Thyroid gland (tissue), 4 donors: Measurements from ENCODE around the gene SGIP1. TPM values are rescaled to one million over a fixed set of nuclear protein-coding genes. Genes with fewer than 3 reads are reported as not detected.

ENCODE experiments used
- DNase-seq, 2 donors: peaks; one replicate each; pipeline ENCODE4 v3.0.0-alpha.2; 2019
- H3K27ac ChIP-seq, 3 donors: fragments of 200-600 bp; sonication (generic); 1 replicate in 2 of 3; 2 replicates in 1 of 3; pipeline ENCODE4 v1.5.1; 2016 to 2019; ENCODE audit warnings: mild to moderate bottlenecking in 1 of 3, moderate library complexity in 1 of 3
- H3K27me3 ChIP-seq: fragments of 200-600 bp; sonication (generic); one replicate; pipeline ENCODE4 v1.5.1; 2019
- H3K36me3 ChIP-seq, 2 donors: fragments of 200-600 bp; sonication (generic); one replicate each; pipeline ENCODE4 v1.5.1; 2016 to 2019
- H3K4me1 ChIP-seq, 2 donors: fragments of 200-600 bp; sonication (generic); one replicate each; pipeline ENCODE4 v1.5.1; 2017 to 2019
- H3K4me3 ChIP-seq, 3 donors: fragments of 200-600 bp; sonication (generic); replicated peaks in 1 of 3; 1 replicate in 2 of 3; 2 replicates in 1 of 3; pipeline ENCODE4 v1.5.1; 2016; ENCODE audit warnings: mild to moderate bottlenecking in 1 of 3
- H3K9me3 ChIP-seq: fragments of 200-600 bp; sonication (generic); one replicate; pipeline ENCODE4 v1.5.1; 2017
- POLR2A ChIP-seq, 2 donors: fragments of 450-650 bp; IDR thresholded peaks; one replicate each; pipeline ENCODE4 v1.6.1; 2017; ENCODE audit warnings: antibody characterized with exemption in 2 of 2, mild to moderate bottlenecking in 2 of 2, moderate library complexity in 1 of 2
- WGBS, 2 donors: methylation state at CpG; one replicate each; pipeline ENCODE4 v1.1.5; 2017; 5-methylcytosine and 5-hydroxymethylcytosine counted together
- intact Hi-C: fragments of 100-400 bp; cut with DNase I; formaldehyde crosslinking; loops from one replicate; pipeline ENCODE4 v1.15.1; 2023
- total RNA-seq, 4 donors: library from RNA; depleted of rRNA; stranded (reverse); fragments of >200 nt; gene quantifications; one replicate each; pipeline ENCODE4 v1.2.3, GENCODE V29; 2016
- TF ChIP-seq, protein P1 (sequence below), 6 experiments: fragments of 200-600 bp in 3 of 6; fragments of 450-650 bp in 3 of 6; sonication (generic) in 3 of 6; IDR thresholded peaks; one replicate each; pipeline ENCODE4 v1.5.1; 2016 to 2019; ENCODE audit warnings: antibody characterized with exemption in 6 of 6, mild to moderate bottlenecking in 2 of 6, inconsistent platforms in 1 of 6, moderate library complexity in 1 of 6

The SGIP1 gene
- total RNA-seq, 4 donors from 2014 or later, result 18.7 to 25.6 (median 22.4) TPM

DNA sequence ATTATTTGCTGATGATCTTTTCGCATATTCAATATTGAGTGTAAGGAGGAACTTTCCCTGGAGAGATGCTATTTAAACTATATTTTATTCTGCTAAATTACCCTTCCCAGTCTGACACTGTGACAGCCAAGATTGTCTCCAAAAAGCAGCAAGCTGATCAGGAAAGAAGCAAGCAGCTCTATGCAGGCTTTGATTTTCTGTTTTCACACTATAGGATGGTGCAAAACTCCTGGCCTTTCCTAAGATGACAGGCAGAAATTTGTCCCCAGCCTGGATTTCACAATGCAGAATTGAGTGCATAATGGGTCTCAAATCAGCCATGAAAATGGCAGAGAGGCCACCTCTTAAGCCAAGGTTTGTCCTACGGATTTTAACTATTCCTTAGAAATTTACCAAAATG lies 1.1 kb downstream of the SGIP1 start:
- Histone ChIP-seq H3K9me3 (no peaks in the 10 kb centered on the region), H3K4me1 (peaks cover 28 to 44% of the 10 kb centered on the region in 2 donors), H3K4me3 (no peak overlapping the region), H3K27ac (peak overlapping the region; percentile 7 to 93 (median 29)), H3K27me3 (no peaks in the 10 kb centered on the region), H3K36me3 (no peaks in the 10 kb centered on the region)
- no peak for TF ChIP-seq POLR2A (IDR thresholded peaks at IDR 0.05)
- 80 to 95% methylated on average over 2 of the region's 2 CpGs for WGBS, 2 donors
- no peak for DNase-seq
- intact Hi-C loops, result no loop called here

DNA sequence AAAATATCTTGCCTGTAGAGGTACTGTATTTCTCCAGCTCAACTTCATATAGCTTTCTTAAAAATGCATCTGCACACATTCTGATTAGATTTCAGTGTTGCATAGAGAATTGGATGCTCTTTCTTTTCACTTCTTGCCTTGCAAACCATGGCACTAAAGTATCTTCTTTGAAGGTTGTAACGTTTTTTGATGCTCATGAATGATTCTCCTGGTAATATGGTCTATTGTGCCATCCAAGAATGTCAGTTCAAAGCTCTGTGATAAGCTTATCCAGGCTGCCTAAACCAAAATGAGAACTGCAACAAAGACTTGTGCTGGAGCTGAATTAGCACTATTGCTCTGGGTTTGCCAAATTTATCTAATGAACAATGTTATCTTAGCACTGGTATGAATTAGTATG lies 1.9 kb downstream of the SGIP1 start:
- H3K4me1 ChIP-seq, result peaks cover 35 to 52% of the 10 kb centered on the region in 2 donors
- TF ChIP-seq, protein P1, sequence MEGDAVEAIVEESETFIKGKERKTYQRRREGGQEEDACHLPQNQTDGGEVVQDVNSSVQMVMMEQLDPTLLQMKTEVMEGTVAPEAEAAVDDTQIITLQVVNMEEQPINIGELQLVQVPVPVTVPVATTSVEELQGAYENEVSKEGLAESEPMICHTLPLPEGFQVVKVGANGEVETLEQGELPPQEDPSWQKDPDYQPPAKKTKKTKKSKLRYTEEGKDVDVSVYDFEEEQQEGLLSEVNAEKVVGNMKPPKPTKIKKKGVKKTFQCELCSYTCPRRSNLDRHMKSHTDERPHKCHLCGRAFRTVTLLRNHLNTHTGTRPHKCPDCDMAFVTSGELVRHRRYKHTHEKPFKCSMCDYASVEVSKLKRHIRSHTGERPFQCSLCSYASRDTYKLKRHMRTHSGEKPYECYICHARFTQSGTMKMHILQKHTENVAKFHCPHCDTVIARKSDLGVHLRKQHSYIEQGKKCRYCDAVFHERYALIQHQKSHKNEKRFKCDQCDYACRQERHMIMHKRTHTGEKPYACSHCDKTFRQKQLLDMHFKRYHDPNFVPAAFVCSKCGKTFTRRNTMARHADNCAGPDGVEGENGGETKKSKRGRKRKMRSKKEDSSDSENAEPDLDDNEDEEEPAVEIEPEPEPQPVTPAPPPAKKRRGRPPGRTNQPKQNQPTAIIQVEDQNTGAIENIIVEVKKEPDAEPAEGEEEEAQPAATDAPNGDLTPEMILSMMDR (IDR thresholded peaks at IDR 0.05), result no peak
- no peak for TF ChIP-seq POLR2A (IDR thresholded peaks at IDR 0.05)
- no peak overlapping the region for H3K4me3 ChIP-seq
- H3K36me3 ChIP-seq, result no peaks in the 10 kb centered on the region
- intact Hi-C loops, result no loop called here
- no peak for DNase-seq
- H3K27me3 ChIP-seq, result no peaks in the 10 kb centered on the region
- 31 to 42% methylated on average over 1 of the region's 1 CpG for WGBS, 2 donors
- H3K27ac ChIP-seq, result peak overlapping the region in 2 of 3 donors; percentile 7 to 93
- H3K9me3 ChIP-seq, result no peaks in the 10 kb centered on the region

DNA sequence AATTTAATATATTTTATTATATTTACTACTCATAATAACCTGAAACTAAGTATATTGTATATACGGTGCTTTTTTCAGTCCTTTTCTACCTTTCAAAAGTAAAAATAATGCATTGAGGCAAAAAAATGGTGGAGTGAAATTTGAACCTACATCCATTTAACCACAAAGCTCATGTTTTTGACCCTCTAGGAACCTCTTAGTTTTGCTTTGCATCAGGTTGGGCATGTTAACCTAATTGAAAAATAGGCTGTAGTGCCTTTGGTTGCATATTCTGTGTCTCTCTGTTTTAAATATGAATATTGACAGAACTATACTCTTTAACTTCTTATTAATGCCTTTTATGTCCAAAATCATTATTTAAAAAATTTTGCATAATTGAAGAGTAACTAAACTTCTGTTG lies 3.8 kb downstream of the SGIP1 start:
- 55 to 96% methylated on average over 1 of the region's 1 CpG for WGBS, 2 donors
- Histone ChIP-seq H3K4me1 (peaks cover 46 to 62% of the 10 kb centered on the region in 2 donors), H3K9me3 (no peaks in the 10 kb centered on the region), H3K4me3 (no peak overlapping the region), H3K36me3 (no peaks in the 10 kb centered on the region), H3K27me3 (no peaks in the 10 kb centered on the region), H3K27ac (peak overlapping the region in 1 of 3 donors; percentile 99)
- DNase-seq, result no peak
- TF ChIP-seq, protein P1 (IDR thresholded peaks at IDR 0.05), result no peak
- TF ChIP-seq POLR2A (IDR thresholded peaks at IDR 0.05), result no peak
- intact Hi-C loops, result no loop called here

DNA sequence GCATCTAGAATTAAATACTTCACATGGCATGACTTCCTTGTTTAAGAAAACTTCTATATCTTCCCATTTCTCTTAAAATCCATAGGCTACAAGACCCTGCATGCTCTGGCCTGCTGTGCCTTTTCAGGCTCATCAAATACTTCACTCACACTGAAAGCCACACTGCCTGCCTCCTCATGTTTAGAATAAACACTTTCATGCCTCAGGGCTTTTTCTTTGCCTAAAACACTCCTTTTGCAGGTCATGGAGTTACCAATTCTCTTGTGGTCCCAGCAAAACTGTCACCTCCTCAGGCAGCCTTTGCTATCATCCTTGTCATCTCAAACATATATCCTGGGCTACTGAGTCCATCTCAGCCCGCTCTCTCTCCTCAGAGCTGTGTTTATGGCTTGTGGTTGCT lies 5.5 kb downstream of the SGIP1 start:
- WGBS, 2 donors, result 96 to 97% methylated on average over 1 of the region's 1 CpG
- H3K27ac ChIP-seq, result peak overlapping the region; percentile 72 to 99 (median 93)

DNA sequence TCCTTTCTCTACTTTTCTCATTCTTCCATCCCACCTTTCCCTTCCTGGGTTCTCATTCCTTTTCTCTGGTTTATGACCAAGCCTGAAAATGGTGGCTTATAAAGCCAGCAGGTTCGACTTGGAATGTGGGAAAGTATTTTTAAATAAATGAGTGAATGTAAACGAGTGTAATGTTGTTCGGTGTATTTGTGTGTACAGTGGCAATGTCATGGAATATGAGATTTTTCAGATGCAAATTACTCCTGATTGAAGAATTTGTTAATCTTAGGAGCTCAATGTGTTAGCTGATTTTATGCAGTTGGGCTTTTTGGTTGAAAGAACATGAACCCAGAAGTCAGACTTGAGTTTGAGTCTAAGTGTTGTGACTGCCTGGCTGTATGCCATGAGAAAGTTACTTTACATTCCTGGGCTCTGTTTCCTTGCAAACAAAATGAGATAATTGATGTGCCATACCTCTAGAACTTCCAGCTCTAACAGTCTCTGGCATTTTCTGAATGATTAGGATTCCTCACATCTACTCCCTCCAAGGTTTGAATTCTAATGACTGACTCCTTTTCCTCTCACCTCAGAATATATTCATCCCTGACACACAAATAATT lies 6.6 kb downstream of the SGIP1 start:
- no peaks in the 10 kb centered on the region for H3K27me3 ChIP-seq
- 76 to 79% methylated on average over 3 of the region's 3 CpGs for WGBS, 2 donors
- no peak overlapping the region for H3K4me3 ChIP-seq
- no peaks in the 10 kb centered on the region for H3K9me3 ChIP-seq
- H3K36me3 ChIP-seq, result no peaks in the 10 kb centered on the region
- intact Hi-C loops, result no loop called here
- peaks cover 68 to 74% of the 10 kb centered on the region in 2 donors for H3K4me1 ChIP-seq
- H3K27ac ChIP-seq, result peak overlapping the region; percentile 72 to 99 (median 93)
- TF ChIP-seq POLR2A (IDR thresholded peaks at IDR 0.05), result no peak
- TF ChIP-seq, protein P1 (IDR thresholded peaks at IDR 0.05), result no peak
- DNase-seq, result peak in 1 of 2 donors; percentile 30

More for the DNA sequence above, 5.5 kb downstream of the SGIP1 start:
- TF ChIP-seq, protein P1 (IDR thresholded peaks at IDR 0.05), result no peak
- peak in 1 of 2 donors; percentile 38 for TF ChIP-seq POLR2A (IDR thresholded peaks at IDR 0.05)
- intact Hi-C loops, result no loop called here
- H3K27me3 ChIP-seq, result no peaks in the 10 kb centered on the region
- peaks cover 59 to 70% of the 10 kb centered on the region in 2 donors for H3K4me1 ChIP-seq
- H3K36me3 ChIP-seq, result no peaks in the 10 kb centered on the region
- DNase-seq, result peak in 1 of 2 donors; percentile 19
- H3K4me3 ChIP-seq, result no peak overlapping the region
- H3K9me3 ChIP-seq, result no peaks in the 10 kb centered on the region
